CD4-positive, alpha-beta T cell (primary cell): Measurements from ENCODE around the gene JUNB. TPM values are rescaled to one million over a fixed set of nuclear protein-coding genes. Genes with fewer than 3 reads are reported as not detected.

ENCODE experiments used
- ATAC-seq: fragments of 200-7000 bp; cut with Tn5 transposase; one replicate; pipeline ENCODE4 v1.10.0; 2022; ENCODE audit warnings: mild to moderate bottlenecking; ENCODE audit not compliant: poor library complexity
- CTCF ChIA-PET: fragments of 350-600 bp; sonication (Branson Sonifier 250); formaldehyde crosslinking; loops from one replicate; lab custom pipeline; 2021; ENCODE audit warnings: antibody characterized with exemption, inconsistent platforms; lab: Charles Lee
- POLR2A ChIA-PET: fragments of 350-600 bp; sonication (Branson Sonifier 250); formaldehyde crosslinking; loops from one replicate; lab custom pipeline; 2021; ENCODE audit warnings: antibody characterized with exemption, inconsistent platforms; lab: Charles Lee
- DNase-seq, 14 experiments: peaks; one replicate each; pipeline ENCODE4 v3.0.0-alpha.2; 2013 to 2020; ENCODE audit warnings: mixed read lengths in 2 of 14
- H3K27ac ChIP-seq, 2 donors: one replicate each; pipeline versions ENCODE4 v1.5.1 to v1.7.0; 2013; ENCODE audit warnings: low read length in 2 of 2, low read depth in 1 of 2, mild to moderate bottlenecking in 1 of 2
- H3K27me3 ChIP-seq, 2 experiments: 1 replicate in 1 of 2; 2 replicates in 1 of 2; pipeline versions ENCODE4 v1.6.1 to v1.7.0; 2013; ENCODE audit warnings: low read length in 2 of 2, control low read depth in 1 of 2, mild to moderate bottlenecking in 1 of 2, moderate library complexity in 1 of 2; ENCODE audit not compliant: insufficient read depth in 2 of 2, control insufficient read depth in 1 of 2
- H3K36me3 ChIP-seq: one replicate; pipeline ENCODE4 v1.6.1; 2013; ENCODE audit warnings: low read length, control low read depth; ENCODE audit not compliant: insufficient read depth
- H3K4me1 ChIP-seq: one replicate; pipeline ENCODE4 v1.6.1; 2013; ENCODE audit warnings: low read length, control low read depth; ENCODE audit not compliant: insufficient read depth
- H3K4me3 ChIP-seq: one replicate; pipeline ENCODE4 v1.5.1; 2013; ENCODE audit warnings: mild to moderate bottlenecking, low read length, moderate library complexity
- H3K9me3 ChIP-seq, 2 experiments: 1 replicate in 1 of 2; 2 replicates in 1 of 2; pipeline versions ENCODE4 v1.6.1 to v1.7.0; 2013; ENCODE audit warnings: low read length in 2 of 2, mild to moderate bottlenecking in 2 of 2, control low read depth in 1 of 2, moderate library complexity in 1 of 2; ENCODE audit not compliant: control insufficient read depth in 1 of 2, insufficient read depth in 1 of 2
- H3K27ac Mint-ChIP-seq: one replicate; pipeline ENCODE4 v1.8.0; 2020; ENCODE audit warnings: mixed read lengths
- H3K27me3 Mint-ChIP-seq: one replicate; pipeline ENCODE4 v1.8.0; 2021; ENCODE audit warnings: mixed read lengths
- H3K36me3 Mint-ChIP-seq: one replicate; pipeline ENCODE4 v1.8.0; 2021; ENCODE audit warnings: low read depth, mixed read lengths
- H3K4me1 Mint-ChIP-seq: one replicate; pipeline ENCODE4 v1.8.0; 2021; ENCODE audit warnings: low read depth, mixed read lengths
- H3K4me3 Mint-ChIP-seq: one replicate; pipeline ENCODE4 v1.8.0; 2020; ENCODE audit warnings: mild to moderate bottlenecking, mixed read lengths
- H3K9me3 Mint-ChIP-seq: one replicate; pipeline ENCODE4 v1.8.0; 2020; ENCODE audit warnings: mixed read lengths
- intact Hi-C, 2 experiments: fragments of 100-400 bp; cut with DNase I in 1 of 2; cut with micrococcal nuclease in 1 of 2; formaldehyde crosslinking; loops; one replicate each; pipeline versions ENCODE4 v1.15.1 to v1.9.0; 2023 to 2025; cut with DNase I, micrococcal nuclease
- polyA plus RNA-seq, 2 donors: library from polyadenylated mRNA; unstranded; fragments of 120-200 nt; gene quantifications; one replicate each; pipeline ENCODE4 v1.2.1, GENCODE V29; 2013
- total RNA-seq, 174 experiments: library from RNA in 2 of 174; stranded (reverse) in 2 of 174; gene quantifications; one replicate each; pipeline ENCODE4 v1.2.3 and lab custom pipeline; 2021 to 2026
- TF ChIP-seq, protein P1 (sequence below): fragments of 200-600 bp; IDR thresholded peaks from one replicate; pipeline ENCODE4 v1.8.0; 2022; ENCODE audit warnings: antibody characterized with exemption, mild to moderate bottlenecking

JUNB gene
- 1,000 to 10,000 TPM; 2,467 to 2,518 TPM for total RNA-seq
- polyA plus RNA-seq (2013, experiment 1 of 2): 1,099 TPM
- polyA plus RNA-seq (2013, experiment 2 of 2): 2,119 TPM
- total RNA-seq (lab: John Stamatoyannopoulos, UW): 39.8 to 4,081 (median 225) reads per million in 172 experiments

GRCh38 chr19:12791345-12792050, at the start of gene JUNB:
JUNB (plus strand) TSS chr19:12791486; CDS start chr19:12791772, 286 bp downstream.
- Mint-ChIP-seq H3K4me1 (peaks cover 53% of the 10 kb centered on the region), H3K27me3 (peaks cover 13% of the 10 kb centered on the region), H3K4me3 (peak within 1 kb of the TSS; percentile 97), H3K27ac (peak within 1 kb of the TSS; percentile 99), H3K36me3 (peaks cover 44% of the 10 kb centered on the region), H3K9me3 (no peaks in the 10 kb centered on the region)
- TF ChIP-seq, protein P1, sequence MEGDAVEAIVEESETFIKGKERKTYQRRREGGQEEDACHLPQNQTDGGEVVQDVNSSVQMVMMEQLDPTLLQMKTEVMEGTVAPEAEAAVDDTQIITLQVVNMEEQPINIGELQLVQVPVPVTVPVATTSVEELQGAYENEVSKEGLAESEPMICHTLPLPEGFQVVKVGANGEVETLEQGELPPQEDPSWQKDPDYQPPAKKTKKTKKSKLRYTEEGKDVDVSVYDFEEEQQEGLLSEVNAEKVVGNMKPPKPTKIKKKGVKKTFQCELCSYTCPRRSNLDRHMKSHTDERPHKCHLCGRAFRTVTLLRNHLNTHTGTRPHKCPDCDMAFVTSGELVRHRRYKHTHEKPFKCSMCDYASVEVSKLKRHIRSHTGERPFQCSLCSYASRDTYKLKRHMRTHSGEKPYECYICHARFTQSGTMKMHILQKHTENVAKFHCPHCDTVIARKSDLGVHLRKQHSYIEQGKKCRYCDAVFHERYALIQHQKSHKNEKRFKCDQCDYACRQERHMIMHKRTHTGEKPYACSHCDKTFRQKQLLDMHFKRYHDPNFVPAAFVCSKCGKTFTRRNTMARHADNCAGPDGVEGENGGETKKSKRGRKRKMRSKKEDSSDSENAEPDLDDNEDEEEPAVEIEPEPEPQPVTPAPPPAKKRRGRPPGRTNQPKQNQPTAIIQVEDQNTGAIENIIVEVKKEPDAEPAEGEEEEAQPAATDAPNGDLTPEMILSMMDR: no peak
- no peaks in the 10 kb centered on the region for H3K9me3 ChIP-seq
- intact Hi-C loops: loop anchor here in 1 of 2 experiments (5.0 kb wide), 1 partner anchor 124 kb away; the partner anchor contains the start of genes MAN2B1 and WDR83
- ChIA-PET CTCF (interaction anchor here (1.2 to 9.4 kb wide), 4 partner anchors 9 to 31 kb away, joined by 4 to 178 read pairs (median 7); partner anchors contain the start of gene HOOK2), POLR2A (interaction anchor here (0.5 to 8.3 kb wide), 30 partner anchors 9 to 1410 kb away, joined by 3 to 348 read pairs (median 6); partner anchors contain the start of genes CALR, DHPS, GCDH and GET3)
- no peaks in the 10 kb centered on the region for H3K27me3 ChIP-seq
- ATAC-seq: peak; percentile 37
- peak within 1 kb of the TSS; percentile 98 for H3K4me3 ChIP-seq
- peaks cover 5% of the 10 kb centered on the region for H3K36me3 ChIP-seq
- DNase-seq: peak; percentile 94 to 99 (median 98)
- H3K4me1 ChIP-seq: peaks cover 66% of the 10 kb centered on the region
- H3K27ac ChIP-seq: peak within 1 kb of the TSS; percentile 99 to 100

- Mint-ChIP-seq H3K9me3 (peaks cover 4% of the 10 kb centered on the region), H3K36me3 (peaks cover 61% of the 10 kb centered on the region), H3K27ac (no peak overlapping the region), H3K4me1 (peaks cover 6% of the 10 kb centered on the region), H3K4me3 (no peak overlapping the region), H3K27me3 (peaks cover 4% of the 10 kb centered on the region)
- H3K4me3 ChIP-seq: no peak overlapping the region
- intact Hi-C loops: no loop called here
- peaks cover 0 to 1% of the 10 kb centered on the region in 2 experiments for H3K27me3 ChIP-seq
- H3K27ac ChIP-seq: no peak overlapping the region
- DNase-seq: no peak
- H3K4me1 ChIP-seq: peaks cover 8% of the 10 kb centered on the region
- TF ChIP-seq, protein P1: no peak
- ChIA-PET CTCF (interaction anchor here (0.7 to 1.2 kb wide), 2 partner anchors 12 to 1043 kb away, joined by 3 to 4 read pairs; no protein-coding TSS in a partner anchor), POLR2A (no interaction called here)
- peaks cover 42% of the 10 kb centered on the region for H3K36me3 ChIP-seq
- H3K9me3 ChIP-seq: peaks cover 7 to 19% of the 10 kb centered on the region in 2 experiments
- no peak for ATAC-seq
Observed at GRCh38 chr19:12745166-12745897, 46.0 kb upstream of the JUNB start.

DNA sequence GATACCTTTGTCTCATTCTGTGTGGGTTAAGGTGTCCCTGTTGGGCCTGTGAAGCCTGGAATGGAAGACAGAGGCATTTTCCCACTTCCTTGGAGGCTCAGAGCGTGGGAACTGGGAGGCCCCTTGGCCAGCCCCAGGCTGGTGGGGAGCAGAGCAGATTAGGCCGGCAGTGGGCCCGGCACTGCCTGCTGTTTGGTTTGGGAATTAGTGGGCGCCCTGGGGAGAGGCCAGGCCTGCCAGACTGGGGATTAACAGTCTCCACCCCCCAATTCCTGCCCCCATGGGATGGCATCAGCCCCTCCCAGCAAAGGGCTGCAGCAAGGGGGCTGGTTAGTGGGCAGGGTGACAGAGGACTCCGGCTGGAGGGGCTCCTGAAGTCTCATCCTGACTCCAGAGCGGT, 42.8 kb upstream of the JUNB start:
- TF ChIP-seq, protein P1: no peak
- no peak for ATAC-seq
- DNase-seq: no peak
- peaks cover 18% of the 10 kb centered on the region for H3K27me3 Mint-ChIP-seq
- H3K36me3 ChIP-seq: peaks cover 35% of the 10 kb centered on the region
- peaks cover 4% of the 10 kb centered on the region for H3K9me3 Mint-ChIP-seq
- peaks cover 45% of the 10 kb centered on the region for H3K36me3 Mint-ChIP-seq
- H3K9me3 ChIP-seq: peaks cover 7 to 19% of the 10 kb centered on the region in 2 experiments
- H3K4me1 ChIP-seq: peaks cover 11% of the 10 kb centered on the region
- no peak overlapping the region for H3K27ac Mint-ChIP-seq
- no peak overlapping the region for H3K27ac ChIP-seq
- ChIA-PET CTCF (no interaction called here), POLR2A (no interaction called here)
- peaks cover 6% of the 10 kb centered on the region for H3K4me1 Mint-ChIP-seq
- no peak overlapping the region for H3K4me3 Mint-ChIP-seq
- peaks cover 6% of the 10 kb centered on the region in 2 experiments for H3K27me3 ChIP-seq
- H3K4me3 ChIP-seq: no peak overlapping the region
- intact Hi-C loops: no loop called here
